ENCODE measurements around the gene BBS10. TPM values are rescaled to one million over a fixed set of nuclear protein-coding genes. Genes with fewer than 3 reads are reported as not detected.
"Not testable (repeated sequence)": the region's sequence is repeated elsewhere in the genome, so short reads cannot be mapped to it uniquely, and the experiment has no call there.

Gene BBS10
- total RNA-seq, 3 donors from 2014 or later: 2.5 to 7.6 (median 3.3) TPM

DNA sequence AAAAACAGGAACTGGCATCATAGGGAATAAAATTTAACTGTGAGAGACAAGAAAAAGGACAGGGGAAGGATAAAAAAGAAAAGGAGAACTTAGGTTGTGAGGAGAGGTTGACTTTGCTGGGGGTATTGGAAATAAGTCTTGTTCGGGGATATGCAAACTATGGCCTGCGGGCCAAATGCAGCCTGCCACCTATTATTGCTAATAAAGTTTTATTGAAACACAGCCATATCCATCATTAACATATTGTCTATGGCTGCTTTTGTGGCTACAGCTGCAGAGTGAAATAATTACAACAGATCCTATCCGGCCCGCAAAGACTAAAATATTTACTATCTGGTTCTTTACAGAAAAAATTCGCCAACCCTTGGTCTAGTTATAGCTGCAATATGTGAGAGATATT is 18.6 kb downstream of the BBS10 start:
- intact Hi-C loops (cut with DNase I, micrococcal nuclease): no loop called here
- no peak for DNase-seq
- Histone ChIP-seq H3K36me3 (ENCODE audit: low read depth) (no peaks in the 10 kb centered on the region), H3K4me3 (no peak overlapping the region), H3K9me3 (no peaks in the 10 kb centered on the region), H3K4me1 (ENCODE audit: low read depth) (no peaks in the 10 kb centered on the region)
- TF ChIP-seq, protein P1, sequence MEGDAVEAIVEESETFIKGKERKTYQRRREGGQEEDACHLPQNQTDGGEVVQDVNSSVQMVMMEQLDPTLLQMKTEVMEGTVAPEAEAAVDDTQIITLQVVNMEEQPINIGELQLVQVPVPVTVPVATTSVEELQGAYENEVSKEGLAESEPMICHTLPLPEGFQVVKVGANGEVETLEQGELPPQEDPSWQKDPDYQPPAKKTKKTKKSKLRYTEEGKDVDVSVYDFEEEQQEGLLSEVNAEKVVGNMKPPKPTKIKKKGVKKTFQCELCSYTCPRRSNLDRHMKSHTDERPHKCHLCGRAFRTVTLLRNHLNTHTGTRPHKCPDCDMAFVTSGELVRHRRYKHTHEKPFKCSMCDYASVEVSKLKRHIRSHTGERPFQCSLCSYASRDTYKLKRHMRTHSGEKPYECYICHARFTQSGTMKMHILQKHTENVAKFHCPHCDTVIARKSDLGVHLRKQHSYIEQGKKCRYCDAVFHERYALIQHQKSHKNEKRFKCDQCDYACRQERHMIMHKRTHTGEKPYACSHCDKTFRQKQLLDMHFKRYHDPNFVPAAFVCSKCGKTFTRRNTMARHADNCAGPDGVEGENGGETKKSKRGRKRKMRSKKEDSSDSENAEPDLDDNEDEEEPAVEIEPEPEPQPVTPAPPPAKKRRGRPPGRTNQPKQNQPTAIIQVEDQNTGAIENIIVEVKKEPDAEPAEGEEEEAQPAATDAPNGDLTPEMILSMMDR (IDR thresholded peaks at IDR 0.05): no peak
- ATAC-seq: no peak

DNA sequence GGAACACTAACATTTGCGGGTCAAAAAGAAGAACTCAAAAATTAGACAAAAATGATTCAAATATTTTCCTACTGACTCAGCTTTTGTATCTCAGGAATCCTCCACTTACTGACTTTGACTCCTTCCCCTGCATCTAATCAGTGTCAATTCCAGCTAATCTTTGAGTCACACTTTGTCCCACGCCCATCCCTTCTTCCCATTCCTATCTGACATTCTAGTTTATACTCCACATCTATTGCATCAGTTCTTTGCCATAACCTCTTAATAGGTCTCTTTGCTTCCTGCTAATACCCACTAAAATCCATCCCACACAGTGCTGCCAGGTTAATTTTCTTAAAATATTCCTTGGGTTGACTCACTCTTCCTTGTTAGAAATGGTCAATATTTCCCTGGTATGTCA is 19.1 kb downstream of the BBS10 start:
- intact Hi-C loops (cut with DNase I, micrococcal nuclease): no loop called here
- no peak for DNase-seq
- Histone ChIP-seq H3K4me1 (ENCODE audit: low read depth) (no peaks in the 10 kb centered on the region), H3K36me3 (ENCODE audit: low read depth) (no peaks in the 10 kb centered on the region), H3K4me3 (no peak overlapping the region), H3K9me3 (no peaks in the 10 kb centered on the region)
- TF ChIP-seq, protein P1 (IDR thresholded peaks at IDR 0.05): no peak
- no peak for ATAC-seq

DNA sequence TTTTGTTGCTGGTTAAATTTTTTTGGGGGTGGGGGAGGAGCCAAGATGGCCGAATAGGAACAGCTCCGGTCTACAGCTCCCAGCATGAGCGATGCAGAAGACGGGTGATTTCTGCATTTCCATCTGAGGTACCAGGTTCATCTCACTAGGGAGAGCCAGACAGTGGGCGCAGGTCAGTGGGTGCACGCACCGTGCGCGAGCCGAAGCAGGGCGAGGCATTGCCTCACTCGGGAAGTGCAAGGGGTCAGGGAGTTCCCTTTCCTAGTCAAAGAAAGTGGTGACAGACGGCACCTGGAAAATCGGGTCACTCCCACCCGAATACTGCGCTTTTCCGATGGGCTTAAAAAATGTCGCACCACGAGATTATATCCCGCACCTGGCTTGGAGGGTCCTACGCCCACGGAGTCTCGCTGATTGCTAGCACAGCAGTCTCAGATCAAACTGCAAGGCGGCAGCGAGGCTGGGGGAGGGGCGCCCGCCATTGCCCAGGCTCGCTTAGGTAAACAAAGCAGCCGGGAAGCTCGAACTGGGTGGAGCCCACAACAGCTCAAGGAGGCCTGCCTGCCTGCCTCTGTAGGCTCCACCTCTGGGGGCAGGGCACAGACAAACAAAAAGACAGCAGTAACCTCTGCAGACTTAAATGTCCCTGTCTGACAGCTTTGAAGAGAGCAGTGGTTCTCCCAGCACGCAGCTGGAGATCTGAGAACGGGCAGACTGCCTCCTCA is 28.5 kb downstream of the BBS10 start:
- H3K4me3 ChIP-seq; H3K9me3 ChIP-seq; ATAC-seq; H3K36me3 ChIP-seq (ENCODE audit: low read depth); intact Hi-C loops (cut with DNase I, micrococcal nuclease); H3K4me1 ChIP-seq (ENCODE audit: low read depth): not testable (repeated sequence)
- DNase-seq: peak in 2 of 3 donors; percentile 10 to 30

DNA sequence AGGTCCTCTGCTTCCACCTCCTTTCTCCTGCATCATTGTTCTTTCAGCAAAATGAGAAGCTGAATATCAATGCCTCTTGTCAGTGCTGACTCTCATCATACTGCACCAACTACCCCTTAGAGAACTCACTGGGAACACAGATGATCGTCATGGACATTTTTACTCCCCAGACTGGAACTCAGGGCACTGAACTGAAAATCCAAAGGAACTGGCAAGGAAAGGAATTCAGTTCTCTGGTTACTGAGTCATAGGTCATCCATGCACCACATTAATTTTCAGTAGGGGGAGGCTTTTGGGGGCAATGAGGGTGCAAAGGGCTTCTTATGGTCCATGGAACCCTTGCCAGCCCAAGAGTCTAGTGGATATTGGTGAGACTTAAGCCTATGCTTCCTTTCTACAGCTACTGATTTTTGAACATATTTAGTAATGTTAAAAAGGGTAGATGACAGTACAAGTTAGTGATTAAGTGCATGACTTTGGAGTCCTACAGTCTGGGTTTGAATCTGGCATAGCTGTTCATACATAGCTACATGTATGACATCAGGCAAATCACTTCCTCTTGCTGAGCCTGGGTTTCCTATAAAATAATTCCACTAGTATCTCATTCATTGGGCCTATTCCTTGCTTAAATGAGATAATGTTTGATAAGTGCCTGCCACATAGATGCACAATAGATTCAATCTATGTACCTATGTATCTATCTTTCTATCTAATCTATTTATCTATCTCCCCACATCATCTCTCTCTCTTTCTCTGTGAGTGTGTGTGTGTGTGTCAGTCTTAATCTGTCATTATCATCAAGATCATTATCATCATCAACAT is 29.2 kb downstream of the BBS10 start:
- TF ChIP-seq, protein P1 (IDR thresholded peaks at IDR 0.05): no peak
- intact Hi-C loops (cut with DNase I, micrococcal nuclease): no loop called here
- no peaks in the 10 kb centered on the region for H3K36me3 ChIP-seq (ENCODE audit: low read depth)
- H3K9me3 ChIP-seq: no peaks in the 10 kb centered on the region
- H3K4me1 ChIP-seq (ENCODE audit: low read depth): no peaks in the 10 kb centered on the region
- DNase-seq (no peak), ATAC-seq (no peak)
- H3K4me3 ChIP-seq: no peak overlapping the region

DNA sequence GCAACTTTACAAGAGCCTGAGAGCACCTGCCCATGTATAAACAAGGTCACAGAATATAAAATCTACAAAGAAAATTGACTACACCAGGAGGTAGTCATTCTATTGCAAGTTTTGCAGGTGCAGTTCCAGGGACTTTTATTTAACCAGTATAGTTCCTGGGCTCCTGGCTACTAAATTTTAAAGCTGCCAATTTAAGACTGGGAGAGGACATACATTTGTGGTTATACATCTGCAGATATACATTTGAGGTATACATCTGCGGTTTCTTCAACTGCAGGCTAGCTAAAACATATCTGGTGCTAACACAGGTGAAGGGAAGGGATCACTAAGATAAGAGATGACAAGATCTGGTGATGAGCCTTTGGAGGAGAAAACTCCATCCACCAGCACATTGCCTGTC is 30.2 kb downstream of the BBS10 start:
- ATAC-seq: no peak
- intact Hi-C loops (cut with DNase I, micrococcal nuclease): no loop called here
- no peaks in the 10 kb centered on the region for H3K36me3 ChIP-seq (ENCODE audit: low read depth)
- TF ChIP-seq, protein P1 (IDR thresholded peaks at IDR 0.05): no peak
- DNase-seq: no peak
- no peak overlapping the region for H3K4me3 ChIP-seq
- H3K4me1 ChIP-seq (ENCODE audit: low read depth): no peaks in the 10 kb centered on the region
- H3K9me3 ChIP-seq: no peaks in the 10 kb centered on the region

DNA sequence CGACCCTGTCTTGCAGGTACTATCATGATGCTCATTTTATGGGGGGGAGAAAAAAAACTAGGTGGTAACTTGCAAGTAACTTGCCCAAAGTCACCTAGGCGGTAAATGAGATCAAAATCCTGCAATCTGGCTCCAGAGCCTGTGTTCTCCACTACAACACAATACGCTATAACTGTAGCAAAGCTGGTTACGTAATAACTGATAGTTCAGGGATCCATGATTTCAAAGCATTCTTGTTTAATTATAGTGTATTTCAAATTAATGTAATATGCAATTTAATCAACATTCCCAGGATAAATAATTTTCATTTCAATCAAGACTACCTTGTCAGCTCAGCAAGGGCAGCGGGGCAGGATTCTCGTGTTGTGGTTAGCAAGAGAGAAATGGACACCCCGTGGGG is 31.7 kb downstream of the BBS10 start:
- Histone ChIP-seq H3K4me1 (ENCODE audit: low read depth) (no peaks in the 10 kb centered on the region), H3K36me3 (ENCODE audit: low read depth) (no peaks in the 10 kb centered on the region), H3K4me3 (no peak overlapping the region), H3K9me3 (no peaks in the 10 kb centered on the region)
- DNase-seq (no peak), ATAC-seq (no peak)
- TF ChIP-seq, protein P1 (IDR thresholded peaks at IDR 0.05): no peak
- intact Hi-C loops (cut with DNase I, micrococcal nuclease): no loop called here

Data from mucosa of descending colon (tissue), 3 donors.